ENCODE results near the gene LGALS7. TPM values are rescaled to one million over a fixed set of nuclear protein-coding genes. Genes with fewer than 3 reads are reported as not detected.
"Not testable (repeated sequence)": the region's sequence is repeated elsewhere in the genome, so short reads cannot be mapped to it uniquely, and the experiment has no call there.

The LGALS7 gene
- total RNA-seq (ENCODE audit: low replicate concordance), result not detected in 2 replicates

GRCh38 chr19:38773469-38774177 lies at the start of gene LGALS7:
TSS of gene LGALS7 (minus strand) at chr19:38773517. CDS start at chr19:38773492, 25 bp downstream.
- H3K9me3 ChIP-seq (ENCODE audit: low read depth), result no peaks in the 10 kb centered on the region
- no peak within 1 kb of the TSS for H3K27ac ChIP-seq
- H3K4me3 Mint-ChIP-seq, result no peak within 1 kb of the TSS
- TF ChIP-seq CTCF (IDR thresholded peaks at IDR 0.05), result no peak
- no peak for TF ChIP-seq EZH2 (IDR thresholded peaks at IDR 0.05)
- no peak for TF ChIP-seq EZH2phosphoT487 (IDR thresholded peaks at IDR 0.05)
- no peak within 1 kb of the TSS for H2AFZ ChIP-seq (replicated peaks)
- H3K4me3 ChIP-seq, result no peak within 1 kb of the TSS
- DNase-seq (ENCODE audit: low spot score), result no peak
- no peak within 1 kb of the TSS for H3K27ac Mint-ChIP-seq
- peaks cover 11% of the 10 kb centered on the region for H3K27me3 ChIP-seq
- H3F3A ChIP-seq (ENCODE audit: low read depth), result no peaks in the 10 kb centered on the region
- no peak within 1 kb of the TSS for H3K4me2 ChIP-seq
- no peaks in the 10 kb centered on the region for H3K79me2 ChIP-seq (ENCODE audit: low read depth)
- H3K36me3 ChIP-seq, result no peaks in the 10 kb centered on the region
- H3K9ac ChIP-seq, result no peak within 1 kb of the TSS
- H4K20me1 ChIP-seq (ENCODE audit: low read depth), result no peaks in the 10 kb centered on the region
- H3K4me1 Mint-ChIP-seq, result peaks cover 2% of the 10 kb centered on the region
- peaks cover 2% of the 10 kb centered on the region for H3K27me3 Mint-ChIP-seq (ENCODE audit: insufficient read depth, low read depth)
- no peaks in the 10 kb centered on the region for H3K36me3 Mint-ChIP-seq
- H3K9me3 Mint-ChIP-seq, result no peaks in the 10 kb centered on the region
- peaks cover 3% of the 10 kb centered on the region for H3K4me1 ChIP-seq

GRCh38 chr19:38821230-38821825 lies 48.0 kb upstream of the LGALS7 start:
- DNase-seq (ENCODE audit: low spot score); H3K27ac Mint-ChIP-seq; H3K27ac ChIP-seq; H3K4me2 ChIP-seq; H2AFZ ChIP-seq (replicated peaks); H4K20me1 ChIP-seq (ENCODE audit: low read depth); H3K9me3 Mint-ChIP-seq; H3K27me3 ChIP-seq; H3K27me3 Mint-ChIP-seq (ENCODE audit: insufficient read depth, low read depth); H3K36me3 ChIP-seq; H3K4me3 ChIP-seq; H3K9me3 ChIP-seq (ENCODE audit: low read depth); H3K4me3 Mint-ChIP-seq; H3K9ac ChIP-seq; H3K79me2 ChIP-seq (ENCODE audit: low read depth): not testable (repeated sequence)
- Mint-ChIP-seq H3K36me3 (peaks cover 25% of the 10 kb centered on the region), H3K4me1 (peaks cover 36% of the 10 kb centered on the region)
- Histone ChIP-seq H3K4me1 (peaks cover 16% of the 10 kb centered on the region), H3F3A (ENCODE audit: low read depth) (peaks cover 17% of the 10 kb centered on the region)

GRCh38 chr19:38819231-38819920 lies 46.1 kb upstream of the LGALS7 start:
- TF ChIP-seq CTCF (IDR thresholded peaks at IDR 0.05) (no peak), EZH2 (IDR thresholded peaks at IDR 0.05) (no peak), EZH2phosphoT487 (IDR thresholded peaks at IDR 0.05) (no peak)
- H3K4me3 Mint-ChIP-seq, result no peak overlapping the region
- no peak overlapping the region for H3K9ac ChIP-seq
- H3K4me1 ChIP-seq, result peaks cover 7% of the 10 kb centered on the region
- H3K27me3 ChIP-seq, result no peaks in the 10 kb centered on the region
- H3F3A ChIP-seq (ENCODE audit: low read depth), result peaks cover 8% of the 10 kb centered on the region
- no peak overlapping the region for H3K27ac Mint-ChIP-seq
- DNase-seq (ENCODE audit: low spot score), result no peak
- no peaks in the 10 kb centered on the region for H4K20me1 ChIP-seq (ENCODE audit: low read depth)
- no peaks in the 10 kb centered on the region for H3K36me3 ChIP-seq
- peaks cover 28% of the 10 kb centered on the region for H3K36me3 Mint-ChIP-seq
- H2AFZ ChIP-seq (replicated peaks), result no peak overlapping the region
- peaks cover 24% of the 10 kb centered on the region for H3K4me1 Mint-ChIP-seq
- peaks cover 6% of the 10 kb centered on the region for H3K9me3 Mint-ChIP-seq
- no peak overlapping the region for H3K4me3 ChIP-seq
- H3K79me2 ChIP-seq (ENCODE audit: low read depth), result peaks cover 7% of the 10 kb centered on the region
- no peaks in the 10 kb centered on the region for H3K9me3 ChIP-seq (ENCODE audit: low read depth)
- no peak overlapping the region for H3K4me2 ChIP-seq
- H3K27me3 Mint-ChIP-seq (ENCODE audit: insufficient read depth, low read depth), result peaks cover 7% of the 10 kb centered on the region
- no peak overlapping the region for H3K27ac ChIP-seq

Measured in neural progenitor cell (in vitro differentiated cells).